Caco-2 (cell line): Measurements from ENCODE around the gene CROT. TPM values are rescaled to one million over a fixed set of nuclear protein-coding genes. Genes with fewer than 3 reads are reported as not detected.

ENCODE experiments used
- BruUV-seq: library from RNA; stranded (reverse); fragments of 400-500 nt; replicated peaks from 2 replicates; lab custom pipeline; 2021; lab: Mats Ljungman, UMichigan
- CTCF ChIA-PET: fragments of 300-600 bp; sonication (Branson Sonifier 250); formaldehyde crosslinking; loops from one replicate; lab custom pipeline; 2022; ENCODE audit warnings: antibody characterized with exemption; lab: Charles Lee
- POLR2A ChIA-PET: fragments of 300-600 bp; sonication (Branson Sonifier 250); formaldehyde crosslinking; loops from one replicate; lab custom pipeline; 2022; ENCODE audit warnings: antibody characterized with exemption; lab: Charles Lee
- DNase-seq, 2 experiments: peaks; one replicate each; pipeline versions ENCODE4 v3.0.0 to v3.0.0-alpha.2; 2020 to 2022
- H3K27me3 ChIP-seq: replicated peaks from 2 replicates; pipeline ENCODE4 v1.6.0; 2011; ENCODE audit warnings: low read length; ENCODE audit not compliant: control insufficient read depth, insufficient read depth
- H3K36me3 ChIP-seq: 2 replicates; pipeline ENCODE4 v1.5.1; 2011; ENCODE audit warnings: low read length; ENCODE audit not compliant: control insufficient read depth, insufficient read depth
- H3K4me1 ChIP-seq: fragments of 250-450 bp; sonication (Bioruptor Pico); 2 replicates; pipeline ENCODE4 v1.5.1; 2020; ENCODE audit warnings: mild to moderate bottlenecking
- H3K4me3 ChIP-seq: 2 replicates; pipeline ENCODE4 v1.5.1; 2011; ENCODE audit warnings: low read depth, mild to moderate bottlenecking, control low read depth, low read length
- H3K9me3 ChIP-seq: fragments of 250-450 bp; sonication (Bioruptor Pico); 2 replicates; pipeline ENCODE4 v1.5.1; 2020; ENCODE audit warnings: mild to moderate bottlenecking, moderate library complexity
- H3K27ac Mint-ChIP-seq: one replicate; pipeline ENCODE4 v1.8.0; 2022; ENCODE audit warnings: mixed read lengths; ENCODE audit not compliant: unreplicated experiment
- H3K27me3 Mint-ChIP-seq: one replicate; pipeline ENCODE4 v1.8.0; 2022; ENCODE audit warnings: mixed read lengths; ENCODE audit not compliant: insufficient read depth, unreplicated experiment
- H3K36me3 Mint-ChIP-seq: one replicate; pipeline ENCODE4 v1.8.0; 2022; ENCODE audit warnings: mild to moderate bottlenecking, mixed read lengths; ENCODE audit not compliant: insufficient read depth, unreplicated experiment
- H3K4me1 Mint-ChIP-seq: one replicate; pipeline ENCODE4 v1.8.0; 2022; ENCODE audit warnings: low read depth, mixed read lengths; ENCODE audit not compliant: unreplicated experiment
- H3K4me3 Mint-ChIP-seq: one replicate; pipeline ENCODE4 v1.8.0; 2022; ENCODE audit warnings: mild to moderate bottlenecking, moderate library complexity, mixed read lengths; ENCODE audit not compliant: unreplicated experiment
- H3K9me3 Mint-ChIP-seq: one replicate; pipeline ENCODE4 v1.8.0; 2022; ENCODE audit warnings: mixed read lengths; ENCODE audit not compliant: unreplicated experiment
- intact Hi-C: fragments of 100-400 bp; cut with micrococcal nuclease; formaldehyde crosslinking; loops from one replicate; pipeline ENCODE4 v1.10.0; 2022; ENCODE audit not compliant: unreplicated experiment
- total RNA-seq: library from RNA; stranded (reverse); gene quantifications from 2 replicates; pipeline ENCODE4 v1.2.3, GENCODE V29; 2022
- TF ChIP-seq, protein P1 (sequence below), 2 experiments: fragments of 200-600 bp in 1 of 2; IDR thresholded peaks; 1 replicate in 1 of 2; 2 replicates in 1 of 2; pipeline versions ENCODE4 v1.5.1 to v1.8.0; 2011 to 2022; ENCODE audit warnings: antibody characterized with exemption in 1 of 2, control low read depth in 1 of 2, inconsistent platforms in 1 of 2, low read depth in 1 of 2, low read length in 1 of 2, mild to moderate bottlenecking in 1 of 2, moderate library complexity in 1 of 2; ENCODE audit not compliant: insufficient read depth in 1 of 2, severe bottlenecking in 1 of 2, unreplicated experiment in 1 of 2

CROT gene
- total RNA-seq, 1 experiment from 2014 or later, result 15.4 TPM

DNA sequence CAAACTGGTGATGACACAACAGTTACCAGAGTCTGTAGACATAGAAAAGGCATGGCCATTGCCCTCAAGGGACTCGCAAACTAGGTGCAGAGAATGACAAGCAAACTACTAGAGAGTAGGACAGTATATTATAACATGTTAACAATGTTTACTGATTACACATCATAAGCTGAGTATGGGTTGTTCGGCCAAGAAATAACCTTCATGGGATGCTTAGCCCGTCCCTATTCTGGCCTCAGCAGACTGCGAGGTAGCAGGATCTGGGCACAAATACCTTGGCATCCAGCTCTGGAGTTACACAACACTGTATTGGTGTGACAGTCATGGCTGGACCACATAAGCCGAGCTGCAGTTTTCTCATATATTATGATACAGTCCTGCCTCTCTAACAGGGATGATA lies 78.6 kb downstream of the CROT start:
- Mint-ChIP-seq H3K4me3 (no peak overlapping the region), H3K9me3 (no peaks in the 10 kb centered on the region)

DNA sequence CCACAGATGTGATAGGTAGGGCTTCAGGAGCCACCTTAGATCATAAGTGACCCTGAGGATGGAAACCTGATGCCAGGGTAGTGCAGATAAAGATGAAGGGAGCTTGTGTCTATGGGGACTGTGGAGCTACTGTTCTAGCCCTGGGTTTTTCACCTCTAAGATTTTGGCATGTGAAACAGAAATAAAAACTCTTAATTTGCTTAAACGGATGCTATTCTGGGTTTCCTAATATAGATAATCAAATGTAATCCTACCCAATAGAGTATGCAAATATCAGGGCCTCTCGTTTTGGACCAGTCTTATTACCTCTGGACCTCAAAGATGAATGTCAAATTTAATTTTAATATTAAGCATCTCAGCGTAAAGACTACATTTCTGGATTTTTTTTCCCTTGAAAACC lies 80.7 kb downstream of the CROT start:
- intact Hi-C loops, result no loop called here
- CTCF ChIA-PET, result no interaction called here
- no peaks in the 10 kb centered on the region for H3K4me1 Mint-ChIP-seq
- no peaks in the 10 kb centered on the region for H3K9me3 ChIP-seq
- H3K27ac Mint-ChIP-seq, result no peak overlapping the region
- no peaks in the 10 kb centered on the region for H3K27me3 ChIP-seq
- no peaks in the 10 kb centered on the region for H3K36me3 ChIP-seq
- POLR2A ChIA-PET, result no interaction called here
- no peaks in the 10 kb centered on the region for H3K4me1 ChIP-seq
- no peaks in the 10 kb centered on the region for H3K9me3 Mint-ChIP-seq
- H3K4me3 ChIP-seq, result no peak overlapping the region
- DNase-seq, result no peak
- H3K4me3 Mint-ChIP-seq, result no peak overlapping the region
- BruUV-seq, result no TSS peak
- no peaks in the 10 kb centered on the region for H3K36me3 Mint-ChIP-seq
- no peaks in the 10 kb centered on the region for H3K27me3 Mint-ChIP-seq
- TF ChIP-seq, protein P1, sequence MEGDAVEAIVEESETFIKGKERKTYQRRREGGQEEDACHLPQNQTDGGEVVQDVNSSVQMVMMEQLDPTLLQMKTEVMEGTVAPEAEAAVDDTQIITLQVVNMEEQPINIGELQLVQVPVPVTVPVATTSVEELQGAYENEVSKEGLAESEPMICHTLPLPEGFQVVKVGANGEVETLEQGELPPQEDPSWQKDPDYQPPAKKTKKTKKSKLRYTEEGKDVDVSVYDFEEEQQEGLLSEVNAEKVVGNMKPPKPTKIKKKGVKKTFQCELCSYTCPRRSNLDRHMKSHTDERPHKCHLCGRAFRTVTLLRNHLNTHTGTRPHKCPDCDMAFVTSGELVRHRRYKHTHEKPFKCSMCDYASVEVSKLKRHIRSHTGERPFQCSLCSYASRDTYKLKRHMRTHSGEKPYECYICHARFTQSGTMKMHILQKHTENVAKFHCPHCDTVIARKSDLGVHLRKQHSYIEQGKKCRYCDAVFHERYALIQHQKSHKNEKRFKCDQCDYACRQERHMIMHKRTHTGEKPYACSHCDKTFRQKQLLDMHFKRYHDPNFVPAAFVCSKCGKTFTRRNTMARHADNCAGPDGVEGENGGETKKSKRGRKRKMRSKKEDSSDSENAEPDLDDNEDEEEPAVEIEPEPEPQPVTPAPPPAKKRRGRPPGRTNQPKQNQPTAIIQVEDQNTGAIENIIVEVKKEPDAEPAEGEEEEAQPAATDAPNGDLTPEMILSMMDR (IDR thresholded peaks at IDR 0.05; ENCODE audit: insufficient read depth in 1 of 2, low read depth in 1 of 2, low read length in 1 of 2, severe bottlenecking in 1 of 2, unreplicated experiment in 1 of 2), result no peak

More for the DNA sequence above, 78.6 kb downstream of the CROT start:
- TF ChIP-seq, protein P1 (IDR thresholded peaks at IDR 0.05; ENCODE audit: insufficient read depth in 1 of 2, low read depth in 1 of 2, low read length in 1 of 2, severe bottlenecking in 1 of 2, unreplicated experiment in 1 of 2), result no peak
- H3K27me3 ChIP-seq, result no peaks in the 10 kb centered on the region
- POLR2A ChIA-PET, result no interaction called here
- BruUV-seq, result no TSS peak
- Mint-ChIP-seq H3K27me3 (peaks cover 4% of the 10 kb centered on the region), H3K36me3 (no peaks in the 10 kb centered on the region), H3K4me1 (no peaks in the 10 kb centered on the region), H3K27ac (no peak overlapping the region)
- no peaks in the 10 kb centered on the region for H3K36me3 ChIP-seq
- no peak overlapping the region for H3K4me3 ChIP-seq
- intact Hi-C loops, result no loop called here
- CTCF ChIA-PET, result interaction anchor here (0.6 kb wide), 1 partner anchor 11 kb away, joined by 3 read pairs; no protein-coding TSS in a partner anchor
- H3K4me1 ChIP-seq, result no peaks in the 10 kb centered on the region
- DNase-seq, result no peak
- no peaks in the 10 kb centered on the region for H3K9me3 ChIP-seq

DNA sequence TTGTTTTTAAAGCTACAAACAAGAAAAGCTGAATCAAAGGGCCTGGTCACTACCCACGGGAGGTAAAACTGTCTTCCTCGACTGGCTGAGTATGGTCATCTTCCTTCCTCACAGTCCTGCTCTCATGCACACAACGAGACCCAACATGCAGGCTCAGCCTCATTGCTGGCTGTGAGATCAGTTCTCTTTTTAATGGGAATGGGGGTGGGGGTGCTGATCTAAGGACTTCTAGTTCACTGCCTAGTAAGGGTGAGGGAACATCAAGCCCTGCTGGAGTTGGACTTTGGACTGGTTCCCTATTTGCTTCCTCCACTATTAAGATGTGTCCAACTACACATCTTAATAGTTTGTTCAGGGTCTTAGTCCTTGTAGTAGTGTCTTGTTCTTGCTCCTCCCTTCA lies 81.8 kb downstream of the CROT start:
- Histone ChIP-seq H3K27me3 (no peaks in the 10 kb centered on the region), H3K9me3 (no peaks in the 10 kb centered on the region), H3K4me3 (no peak overlapping the region), H3K36me3 (no peaks in the 10 kb centered on the region), H3K4me1 (no peaks in the 10 kb centered on the region)
- Mint-ChIP-seq H3K9me3 (no peaks in the 10 kb centered on the region), H3K27ac (no peak overlapping the region), H3K27me3 (no peaks in the 10 kb centered on the region), H3K4me3 (no peak overlapping the region), H3K4me1 (no peaks in the 10 kb centered on the region), H3K36me3 (no peaks in the 10 kb centered on the region)
- intact Hi-C loops, result no loop called here
- DNase-seq, result no peak
- CTCF ChIA-PET, result no interaction called here
- POLR2A ChIA-PET, result no interaction called here
- BruUV-seq, result no TSS peak
- TF ChIP-seq, protein P1 (IDR thresholded peaks at IDR 0.05; ENCODE audit: insufficient read depth in 1 of 2, low read depth in 1 of 2, low read length in 1 of 2, severe bottlenecking in 1 of 2, unreplicated experiment in 1 of 2), result no peak
